ENCODE measurements around the gene IL10RB.

DNA sequence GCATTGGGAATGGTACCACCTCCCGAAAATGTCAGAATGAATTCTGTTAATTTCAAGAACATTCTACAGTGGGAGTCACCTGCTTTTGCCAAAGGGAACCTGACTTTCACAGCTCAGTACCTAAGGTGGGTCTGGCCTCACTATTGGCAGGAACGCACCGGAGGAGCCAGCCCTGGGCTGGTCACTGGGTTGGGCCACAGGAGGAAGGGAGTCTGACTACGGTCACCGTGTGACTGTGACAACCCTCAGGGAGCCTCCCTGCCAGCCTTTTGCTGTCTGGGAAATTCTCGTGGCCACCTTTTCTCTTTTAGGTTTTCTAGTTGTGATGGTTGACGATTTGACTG, 2.2 kb downstream of the IL10RB start:
- TF ChIP-seq, protein P1, sequence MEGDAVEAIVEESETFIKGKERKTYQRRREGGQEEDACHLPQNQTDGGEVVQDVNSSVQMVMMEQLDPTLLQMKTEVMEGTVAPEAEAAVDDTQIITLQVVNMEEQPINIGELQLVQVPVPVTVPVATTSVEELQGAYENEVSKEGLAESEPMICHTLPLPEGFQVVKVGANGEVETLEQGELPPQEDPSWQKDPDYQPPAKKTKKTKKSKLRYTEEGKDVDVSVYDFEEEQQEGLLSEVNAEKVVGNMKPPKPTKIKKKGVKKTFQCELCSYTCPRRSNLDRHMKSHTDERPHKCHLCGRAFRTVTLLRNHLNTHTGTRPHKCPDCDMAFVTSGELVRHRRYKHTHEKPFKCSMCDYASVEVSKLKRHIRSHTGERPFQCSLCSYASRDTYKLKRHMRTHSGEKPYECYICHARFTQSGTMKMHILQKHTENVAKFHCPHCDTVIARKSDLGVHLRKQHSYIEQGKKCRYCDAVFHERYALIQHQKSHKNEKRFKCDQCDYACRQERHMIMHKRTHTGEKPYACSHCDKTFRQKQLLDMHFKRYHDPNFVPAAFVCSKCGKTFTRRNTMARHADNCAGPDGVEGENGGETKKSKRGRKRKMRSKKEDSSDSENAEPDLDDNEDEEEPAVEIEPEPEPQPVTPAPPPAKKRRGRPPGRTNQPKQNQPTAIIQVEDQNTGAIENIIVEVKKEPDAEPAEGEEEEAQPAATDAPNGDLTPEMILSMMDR (IDR thresholded peaks at IDR 0.05; ENCODE audit: low read depth, low read length), result no peak
- TF ChIP-seq EZH2phosphoT487 (IDR thresholded peaks at IDR 0.05; ENCODE audit: low read depth), result no peak

Measured in OCI-LY3 (cell line).